ENCODE measurements around the gene HOXD8. TPM values are rescaled to one million over a fixed set of nuclear protein-coding genes. Genes with fewer than 3 reads are reported as not detected.

Gene HOXD8
- total and polyA plus RNA-seq, 9 of the 15 experiments (the other 6 are each of a cell fraction or from before 2014, with no cell fraction given): 0.04 to 0.15 TPM; not detected in 7

DNA sequence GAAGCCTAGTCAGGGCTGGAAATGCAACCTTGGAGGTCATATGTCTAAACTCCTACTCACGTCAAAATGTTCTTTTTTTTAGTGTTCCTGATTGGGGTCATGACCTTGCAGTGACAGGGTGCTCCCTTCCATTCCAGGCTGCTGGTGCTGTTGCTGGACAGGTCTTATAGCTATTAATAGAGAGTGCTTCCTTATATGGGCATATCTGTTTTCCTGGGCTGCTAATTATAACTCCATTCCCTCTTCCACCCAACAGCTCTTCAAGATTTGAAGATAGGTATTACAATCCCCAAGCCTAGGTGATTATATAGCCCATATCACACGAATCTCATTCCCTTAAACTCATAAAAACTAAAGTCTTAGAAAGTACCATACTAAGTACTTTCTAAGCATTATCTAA, 40.2 kb downstream of the HOXD8 start:
- H3K9me1 ChIP-seq (ENCODE audit: control insufficient read depth, insufficient read depth, low read length): no peaks in the 10 kb centered on the region
- H3K36me3 ChIP-seq (ENCODE audit: control insufficient read depth, insufficient read depth, low read length): no peaks in the 10 kb centered on the region
- TF ChIP-seq GTF3C2 (IDR thresholded peaks at IDR 0.05; ENCODE audit: borderline replicate concordance, extremely low read depth, insufficient read length) (no peak), MAX (CRISPR knock-in tag; IDR thresholded peaks at IDR 0.05) (no peak), GTF2E2 (tag; IDR thresholded peaks at IDR 0.05) (no peak), RB1 (IDR thresholded peaks at IDR 0.05; ENCODE audit: low read depth) (no peak), SRF (CRISPR knock-in tag; IDR thresholded peaks at IDR 0.05) (peak in 1 of 2 experiments; percentile 58; a peak in 1 of 4 replicates), NRF1 (conservative IDR thresholded peaks at IDR 0.05 in 1 of 2, IDR thresholded peaks at IDR 0.05 in 1 of 2) (no peak)
- in situ Hi-C loops (cut with MboI): no loop called here
- no peak overlapping the region for H3K4me3 ChIP-seq
- no peaks in the 10 kb centered on the region; the same call in 1 of the 2 replicates for H4K20me1 ChIP-seq (replicated peaks; ENCODE audit: control insufficient read depth, insufficient read depth, low read length)
- ChIA-PET POLR2A (no interaction called here), CTCF (ENCODE audit: low intra/inter-chr PET ratio) (no interaction called here)
- ATAC-seq (no peak), DNase-seq (ENCODE audit: extremely low read depth in 1 of 4, low spot score in 3 of 4) (no peak), FAIRE-seq (no peak)
- no peaks in the 10 kb centered on the region for H3K9me3 ChIP-seq (replicated peaks; ENCODE audit: control insufficient read depth, insufficient read depth, low read depth, low read length)
- H3K27me3 ChIP-seq (ENCODE audit: control insufficient read depth in 2 of 2, insufficient read depth in 2 of 2, low read length in 2 of 2): peaks cover 40 to 45% of the 10 kb centered on the region in 2 experiments
- WGBS (ENCODE audit: insufficient coverage, low coverage, missing lambda C conversion rate): 0% methylated on average over 2 of the region's 2 CpGs
- no TSS peak for BruUV-seq (replicated peaks)
- peaks cover 0 to 25% of the 10 kb centered on the region in 2 experiments; a peak in 3 of 5 replicates for H3K4me1 ChIP-seq (replicated peaks in 1 of 2; ENCODE audit: control insufficient read depth in 2 of 2, insufficient read depth in 2 of 2, low read length in 2 of 2)
- no peaks in the 10 kb centered on the region for H3K79me2 ChIP-seq (ENCODE audit: control insufficient read depth, insufficient read depth, low read length)
- no peak overlapping the region for H3K9ac ChIP-seq (ENCODE audit: insufficient read depth in 1 of 2, low read depth in 2 of 2, low read length in 2 of 2)
- H2AFZ ChIP-seq (ENCODE audit: low read depth, low read length): no peak overlapping the region
- intact Hi-C loops (cut with micrococcal nuclease): no loop called here
- H3K27ac ChIP-seq (ENCODE audit: extremely low read depth, low read depth, low read length): no peak overlapping the region
- H3K4me2 ChIP-seq (ENCODE audit: insufficient read depth, low read length): no peak overlapping the region

All from K562 (cell line).